HCT116 (cell line): ENCODE results near the gene CREB1. TPM values are rescaled to one million over a fixed set of nuclear protein-coding genes. Genes with fewer than 3 reads are reported as not detected.

Experiments
- ATAC-seq: fragments of 200-7000 bp; cut with Tn5 transposase; 2 replicates; pipeline ENCODE4 v1.9.1; 2020; ENCODE audit warnings: mild to moderate bottlenecking, moderate library complexity
- BruUV-seq: library from RNA; stranded (reverse); fragments of 400-500 nt; replicated peaks from 2 replicates; lab custom pipeline; 2021; lab: Mats Ljungman, UMichigan
- CTCF ChIA-PET: fragments of 300-600 bp; sonication (Branson Sonifier 250); formaldehyde crosslinking; loops from one replicate; lab custom pipeline; 2021; ENCODE audit warnings: antibody characterized with exemption; lab: Charles Lee
- POLR2A ChIA-PET: fragments of 300-600, 350-600 bp; sonication (Branson Sonifier 250); formaldehyde crosslinking; loops from one replicate; lab custom pipeline; 2021; ENCODE audit warnings: antibody characterized with exemption; lab: Charles Lee
- RAD21 ChIA-PET, 2 experiments: fragments of 300-600 bp; sonication (Branson Sonifier 250); formaldehyde crosslinking; loops; one replicate each; lab custom pipeline; 2023; ENCODE audit warnings: low total read pairs in 2 of 2; ENCODE audit not compliant: uncharacterized antibody in 2 of 2, unreplicated experiment in 2 of 2, low non-redundant PET in 1 of 2; lab: Charles Lee
- DNase-seq: peaks from one replicate; pipeline ENCODE4 v3.0.0-alpha.2; 2010; ENCODE audit warnings: low read depth, low spot score
- H2AFZ ChIP-seq: fragments of 200-600 bp; shearing (Covaris generic), sonication (generic); 2 replicates; pipeline ENCODE4 v1.6.1; 2017; ENCODE audit warnings: low read depth, mixed run types, mixed read lengths, antibody characterized with exemption, low read length; ENCODE audit not compliant: poor library complexity, severe bottlenecking
- H3K27ac ChIP-seq: 2 replicates; pipeline ENCODE4 v1.5.1; 2012; ENCODE audit warnings: low read depth, low read length
- H3K27me3 ChIP-seq: fragments of 200-600 bp; sonication (generic); 2 replicates; pipeline ENCODE4 v1.6.1; 2016; ENCODE audit warnings: mixed run types, low read length, mixed read lengths; ENCODE audit not compliant: insufficient read depth
- H3K36me3 ChIP-seq, 2 experiments: fragments of 200-500 bp in 1 of 2; fragments of 200-600 bp in 1 of 2; sonication (Bioruptor generic) in 1 of 2; sonication (generic) in 1 of 2; 2 replicates each; pipeline versions ENCODE4 v1.5.1 to v1.6.1; 2014 to 2016; ENCODE audit warnings: low read length in 2 of 2, inconsistent platforms in 1 of 2, mixed read lengths in 1 of 2, mixed run types in 1 of 2; ENCODE audit not compliant: insufficient read depth in 2 of 2, control insufficient read depth in 1 of 2
- H3K4me1 ChIP-seq, 2 experiments: fragments of 200-600 bp in 1 of 2; sonication (generic) in 1 of 2; 2 replicates each; pipeline versions ENCODE4 v1.5.1 to v1.6.1; 2012 to 2017; ENCODE audit warnings: low read length in 2 of 2, inconsistent platforms in 1 of 2, mild to moderate bottlenecking in 1 of 2, mixed read lengths in 1 of 2, mixed run types in 1 of 2, moderate library complexity in 1 of 2; ENCODE audit not compliant: insufficient read depth in 2 of 2, control insufficient read depth in 1 of 2
- H3K4me2 ChIP-seq: fragments of 200-600 bp; sonication (generic); 2 replicates; pipeline ENCODE4 v1.6.1; 2017; ENCODE audit warnings: mixed run types, low read length, mixed read lengths
- H3K4me3 ChIP-seq, 2 experiments: fragments of 200-600 bp in 1 of 2; sonication (generic) in 1 of 2; replicated peaks in 1 of 2; 2 replicates each; pipeline ENCODE4 v1.5.1; 2011 to 2016; ENCODE audit warnings: low read length in 2 of 2, control low read depth in 1 of 2, low read depth in 1 of 2, mild to moderate bottlenecking in 1 of 2, mixed read lengths in 1 of 2, mixed run types in 1 of 2
- H3K79me2 ChIP-seq: fragments of 200-600 bp; sonication (generic); 2 replicates; pipeline ENCODE4 v1.6.1; 2017; ENCODE audit warnings: mild to moderate bottlenecking, mixed run types, low read length, moderate library complexity, mixed read lengths; ENCODE audit not compliant: insufficient read depth
- H3K9ac ChIP-seq: fragments of 200-600 bp; sonication (generic); 2 replicates; pipeline ENCODE4 v1.6.1; 2016; ENCODE audit warnings: low read length, mixed read lengths
- H3K9me2 ChIP-seq: fragments of 200-600 bp; sonication (generic), shearing (Covaris generic); 2 replicates; pipeline ENCODE4 v1.6.1; 2017; ENCODE audit warnings: mixed run types, mild to moderate bottlenecking, moderate library complexity; ENCODE audit not compliant: insufficient read depth
- H3K9me3 ChIP-seq, 2 experiments: fragments of 200-500 bp in 1 of 2; fragments of 200-600 bp in 1 of 2; sonication (Bioruptor generic) in 1 of 2; sonication (generic) in 1 of 2; 2 replicates each; pipeline ENCODE4 v1.6.1; 2014 to 2017; ENCODE audit warnings: low read length in 2 of 2, mixed read lengths in 2 of 2, inconsistent platforms in 1 of 2, low read depth in 1 of 2, mild to moderate bottlenecking in 1 of 2, mixed run types in 1 of 2, moderate library complexity in 1 of 2; ENCODE audit not compliant: control insufficient read depth in 1 of 2, insufficient read depth in 1 of 2
- H4K20me1 ChIP-seq: fragments of 200-600 bp; sonication (generic), shearing (Covaris generic); 2 replicates; pipeline ENCODE4 v1.6.1; 2017; ENCODE audit warnings: mixed run types, mild to moderate bottlenecking, moderate library complexity; ENCODE audit not compliant: insufficient read depth
- CEBPB ChIP-seq: IDR thresholded peaks from 2 replicates; pipeline ENCODE4 v1.6.1; 2012; ENCODE audit warnings: low read depth
- ELF1 ChIP-seq: IDR thresholded peaks from 2 replicates; pipeline ENCODE4 v1.6.1; 2012; ENCODE audit warnings: low read depth, borderline replicate concordance
- ZFX ChIP-seq: fragments of 450-650 bp; IDR thresholded peaks from 2 replicates; pipeline ENCODE4 v1.6.1; 2017
- intact Hi-C: fragments of 100-400 bp; cut with micrococcal nuclease; formaldehyde crosslinking; loops from 2 replicates; pipeline ENCODE4 v1.10.0; 2022
- total RNA-seq: library from RNA; stranded (reverse); gene quantifications from one replicate; pipeline ENCODE4 v1.2.1, GENCODE V29; 2021; ENCODE audit not compliant: unreplicated experiment
- TF ChIP-seq, protein P1 (sequence below): IDR thresholded peaks from 2 replicates; pipeline ENCODE4 v1.6.1; 2011; ENCODE audit warnings: mild to moderate bottlenecking, low read length, moderate library complexity; ENCODE audit not compliant: insufficient replicate concordance; ENCODE audit errors: extremely low read depth
- TF ChIP-seq, protein P2 (sequence below): IDR thresholded peaks from 2 replicates; pipeline ENCODE4 v1.6.1; 2012

Gene CREB1
- total RNA-seq, 1 experiment from 2014 or later = 60.4 TPM

DNA sequence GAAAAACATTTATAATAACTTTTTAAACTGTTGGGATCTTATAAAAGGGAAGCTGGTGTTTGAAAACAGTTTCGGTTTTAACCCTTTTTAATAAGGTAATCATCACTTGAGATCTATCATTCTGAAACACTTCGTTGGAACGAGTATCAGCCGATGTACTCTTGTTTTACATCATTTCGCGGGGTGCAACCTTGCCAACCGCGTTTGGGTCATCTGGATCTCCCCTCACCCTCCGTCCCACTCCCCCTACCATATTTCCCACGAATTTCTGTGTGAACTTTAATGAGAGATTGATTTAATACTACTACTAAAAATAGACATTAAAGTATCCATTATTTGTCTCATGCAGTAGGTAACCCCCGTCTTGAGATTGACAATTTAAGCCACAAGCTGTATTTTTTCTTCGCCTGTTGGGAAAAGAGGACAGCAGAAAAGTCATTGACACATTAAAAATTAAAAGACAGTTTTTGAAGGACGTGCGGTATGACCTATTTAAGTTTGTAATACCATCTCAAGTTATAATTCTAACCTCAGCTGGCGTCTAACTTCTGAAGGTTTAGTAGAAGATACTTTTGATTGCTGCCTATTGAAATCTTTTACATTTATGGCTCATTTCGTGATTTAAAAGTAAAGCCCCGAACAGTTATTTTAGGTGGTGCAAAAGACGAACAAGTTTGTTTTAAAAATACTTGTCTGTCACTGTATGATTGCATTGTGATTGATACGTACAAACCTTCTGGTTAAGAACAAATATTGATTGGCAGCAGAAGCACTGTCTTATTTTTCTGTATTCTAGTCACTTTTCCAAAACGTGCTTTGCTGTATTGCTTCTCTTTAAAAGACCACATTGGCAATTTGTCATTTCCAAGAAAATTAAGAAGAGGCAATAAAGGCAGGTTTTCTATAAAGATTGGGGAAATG, 1.5 kb downstream of the CREB1 start (continued):
- TF ChIP-seq ZFX (no peak), ELF1 (no peak)

DNA sequence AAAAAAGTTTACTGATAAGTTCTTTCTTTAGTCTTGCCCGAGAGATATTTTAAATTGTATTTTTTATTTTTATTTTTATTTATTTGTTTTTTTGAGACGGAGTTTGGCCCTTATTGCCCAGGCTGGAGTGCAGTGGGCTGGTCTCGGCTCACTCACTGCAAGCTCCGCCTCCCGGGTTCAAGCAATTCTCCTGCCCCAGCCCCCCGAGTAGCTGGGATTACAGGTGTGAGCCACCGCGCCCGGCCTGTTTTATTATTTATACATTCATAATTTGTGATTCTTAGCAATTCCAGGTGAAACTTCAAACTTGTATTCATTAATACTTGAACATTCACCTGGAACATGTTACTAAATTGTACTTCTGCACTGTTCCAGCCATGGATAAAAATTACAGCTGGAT, 2.9 kb downstream of the CREB1 start:
- POLR2A ChIA-PET = interaction anchor here (1.3 kb wide), 1 partner anchor 93 kb away, joined by 3 read pairs; no protein-coding TSS in a partner anchor
- intact Hi-C loops = loop anchor here (10.0 kb wide), 1 partner anchor 502 kb away; no protein-coding TSS in a partner anchor
- H3K27ac ChIP-seq = no peak overlapping the region
- CTCF ChIA-PET = no interaction called here
- H3K4me2 ChIP-seq = no peak overlapping the region
- H3K27me3 ChIP-seq = no peaks in the 10 kb centered on the region
- ATAC-seq = no peak
- TF ChIP-seq, protein P1, sequence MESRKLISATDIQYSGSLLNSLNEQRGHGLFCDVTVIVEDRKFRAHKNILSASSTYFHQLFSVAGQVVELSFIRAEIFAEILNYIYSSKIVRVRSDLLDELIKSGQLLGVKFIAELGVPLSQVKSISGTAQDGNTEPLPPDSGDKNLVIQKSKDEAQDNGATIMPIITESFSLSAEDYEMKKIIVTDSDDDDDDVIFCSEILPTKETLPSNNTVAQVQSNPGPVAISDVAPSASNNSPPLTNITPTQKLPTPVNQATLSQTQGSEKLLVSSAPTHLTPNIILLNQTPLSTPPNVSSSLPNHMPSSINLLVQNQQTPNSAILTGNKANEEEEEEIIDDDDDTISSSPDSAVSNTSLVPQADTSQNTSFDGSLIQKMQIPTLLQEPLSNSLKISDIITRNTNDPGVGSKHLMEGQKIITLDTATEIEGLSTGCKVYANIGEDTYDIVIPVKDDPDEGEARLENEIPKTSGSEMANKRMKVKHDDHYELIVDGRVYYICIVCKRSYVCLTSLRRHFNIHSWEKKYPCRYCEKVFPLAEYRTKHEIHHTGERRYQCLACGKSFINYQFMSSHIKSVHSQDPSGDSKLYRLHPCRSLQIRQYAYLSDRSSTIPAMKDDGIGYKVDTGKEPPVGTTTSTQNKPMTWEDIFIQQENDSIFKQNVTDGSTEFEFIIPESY = no peak
- TF ChIP-seq, protein P2, sequence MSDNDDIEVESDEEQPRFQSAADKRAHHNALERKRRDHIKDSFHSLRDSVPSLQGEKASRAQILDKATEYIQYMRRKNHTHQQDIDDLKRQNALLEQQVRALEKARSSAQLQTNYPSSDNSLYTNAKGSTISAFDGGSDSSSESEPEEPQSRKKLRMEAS = no peak
- no peak for TF ChIP-seq CEBPB
- no peak for DNase-seq
- peaks cover 5 to 24% of the 10 kb centered on the region in 2 experiments for H3K4me1 ChIP-seq
- H3K9ac ChIP-seq = no peak overlapping the region
- RAD21 ChIA-PET = no interaction called here
- H3K9me3 ChIP-seq = no peaks in the 10 kb centered on the region
- H4K20me1 ChIP-seq = no peaks in the 10 kb centered on the region
- H2AFZ ChIP-seq = no peak overlapping the region
- peaks cover 71% of the 10 kb centered on the region for H3K79me2 ChIP-seq
- H3K36me3 ChIP-seq = no peaks in the 10 kb centered on the region
- H3K4me3 ChIP-seq = no peak overlapping the region
- no TSS peak for BruUV-seq
- no peaks in the 10 kb centered on the region for H3K9me2 ChIP-seq
